K562 (cell line): ENCODE results near the gene STON2. TPM values are rescaled to one million over a fixed set of nuclear protein-coding genes. Genes with fewer than 3 reads are reported as not detected.

Experiments used
- ATAC-seq: fragments of 200-7000 bp; cut with Tn5 transposase; 3 replicates; pipeline ENCODE4 v1.9.1; 2020; ENCODE audit warnings: moderate library complexity
- BruUV-seq: library from RNA; stranded (reverse); fragments of 400-500 nt; replicated peaks from 2 replicates; lab custom pipeline; 2021; lab: Mats Ljungman, UMichigan
- CTCF ChIA-PET: fragments of 300-600 bp; formaldehyde crosslinking; extraction: SDS; loops from one replicate; lab custom pipeline; 2021; ENCODE audit warnings: low intra/inter-chr PET ratio; lab: Yijun Ruan, JAX
- POLR2A ChIA-PET: fragments of 300-600, 350-650 bp; sonication (Branson Sonifier 250); formaldehyde crosslinking; extraction: SDS; loops from one replicate; lab custom pipeline; 2021; ENCODE audit warnings: antibody characterized with exemption, inconsistent platforms; lab: Yijun Ruan, JAX
- DNase-seq, 4 experiments: peaks; one replicate each; pipeline versions ENCODE4 v3.0.0 to v3.0.0-alpha.2; 2011 to 2018; ENCODE audit warnings: low spot score in 3 of 4, mixed read lengths in 3 of 4; ENCODE audit errors: extremely low read depth in 1 of 4
- FAIRE-seq: peaks from 2 replicates; lab custom pipeline; 2011; peaks lifted over from hg19 to GRCh38; lab: Jason Lieb, UNC
- H2AFZ ChIP-seq: 2 replicates; pipeline ENCODE4 v1.6.0; 2011; ENCODE audit warnings: low read depth, low read length, control low read depth, inconsistent platforms
- H3K27ac ChIP-seq: fragments of 200-600 bp; 3 replicates; pipeline ENCODE4 v1.8.0; 2011; ENCODE audit warnings: low read depth, mild to moderate bottlenecking, control low read depth, inconsistent platforms, low read length, moderate library complexity, mixed read lengths; ENCODE audit errors: extremely low read depth
- H3K27me3 ChIP-seq, 2 experiments: fragments of 300-600 bp in 1 of 2; 2 replicates in 1 of 2; 3 replicates in 1 of 2; pipeline versions ENCODE4 v1.6.0 to v1.8.0; 2011; ENCODE audit warnings: inconsistent platforms in 2 of 2, low read length in 2 of 2, mild to moderate bottlenecking in 1 of 2, mixed read lengths in 1 of 2, moderate library complexity in 1 of 2; ENCODE audit not compliant: control insufficient read depth in 2 of 2, insufficient read depth in 2 of 2
- H3K36me3 ChIP-seq: fragments of 300-600 bp; 3 replicates; pipeline ENCODE4 v1.8.0; 2011; ENCODE audit warnings: mild to moderate bottlenecking, low read length, inconsistent platforms; ENCODE audit not compliant: control insufficient read depth, insufficient read depth
- H3K4me1 ChIP-seq, 2 experiments: fragments of 200-600 bp in 1 of 2; replicated peaks in 1 of 2; 2 replicates in 1 of 2; 3 replicates in 1 of 2; pipeline versions ENCODE4 v1.5.1 to v1.8.0; 2011; ENCODE audit warnings: inconsistent platforms in 2 of 2, low read length in 2 of 2, mild to moderate bottlenecking in 1 of 2, mixed read lengths in 1 of 2, moderate library complexity in 1 of 2; ENCODE audit not compliant: control insufficient read depth in 2 of 2, insufficient read depth in 2 of 2
- H3K4me2 ChIP-seq: 2 replicates; pipeline ENCODE4 v1.6.1; 2011; ENCODE audit warnings: low read length, control low read depth, inconsistent platforms, mixed read lengths; ENCODE audit not compliant: insufficient read depth
- H3K4me3 ChIP-seq: fragments of 200-600 bp; sonication (generic), shearing (Covaris generic); 2 replicates; pipeline ENCODE4 v1.5.1; 2016; ENCODE audit warnings: control low read depth, inconsistent platforms
- H3K79me2 ChIP-seq: fragments of 200-600 bp; 3 replicates; pipeline ENCODE4 v1.8.0; 2011; ENCODE audit warnings: low read length, inconsistent platforms; ENCODE audit not compliant: control insufficient read depth, insufficient read depth
- H3K9ac ChIP-seq, 2 experiments: 2 replicates each; pipeline versions ENCODE4 v1.6.0 to v1.6.1; 2011; ENCODE audit warnings: low read depth in 2 of 2, low read length in 2 of 2, control low read depth in 1 of 2, inconsistent platforms in 1 of 2, mild to moderate bottlenecking in 1 of 2, mixed read lengths in 1 of 2; ENCODE audit not compliant: insufficient read depth in 1 of 2
- H3K9me1 ChIP-seq: one replicate; pipeline ENCODE4 v1.6.0; 2011; ENCODE audit warnings: inconsistent platforms, mild to moderate bottlenecking, low read length, moderate library complexity; ENCODE audit not compliant: control insufficient read depth, insufficient read depth
- H3K9me3 ChIP-seq: replicated peaks from 2 replicates; pipeline ENCODE4 v1.5.1; 2011; ENCODE audit warnings: low read depth, low read length, inconsistent platforms; ENCODE audit not compliant: control insufficient read depth, insufficient read depth
- H4K20me1 ChIP-seq: replicated peaks from 2 replicates; pipeline ENCODE4 v1.6.1; 2011; ENCODE audit warnings: low read length, inconsistent platforms, mixed read lengths; ENCODE audit not compliant: control insufficient read depth, insufficient read depth
- ESRRB ChIP-seq: fragments of 250-450 bp; sonication (Bioruptor Pico); IDR thresholded peaks from 2 replicates; pipeline ENCODE4 v1.5.0; 2020; ENCODE audit warnings: mild to moderate bottlenecking, moderate library complexity, borderline replicate concordance
- FOXM1 ChIP-seq, 2 experiments: fragments of 450-650 bp in 1 of 2; sonication (generic) in 1 of 2; formaldehyde crosslinking in 1 of 2; IDR thresholded peaks; 2 replicates each; pipeline versions ENCODE4 v1.6.1 to v1.9.0; 2017 to 2022; ENCODE audit warnings: low read depth in 2 of 2, mild to moderate bottlenecking in 2 of 2, missing genetic modification reagents in 1 of 2, moderate library complexity in 1 of 2
- HDAC8 ChIP-seq: fragments of 450-650 bp; IDR thresholded peaks from 2 replicates; pipeline ENCODE4 v1.6.1; 2016; ENCODE audit warnings: mild to moderate bottlenecking, missing genetic modification characterization, moderate library complexity, missing compliant biosample characterization
- JUNB ChIP-seq: fragments of 450-650 bp; formaldehyde crosslinking; conservative IDR thresholded peaks from 2 replicates; pipeline ENCODE4 v1.4.0; 2020; ENCODE audit warnings: mild to moderate bottlenecking
- KDM4B ChIP-seq, 2 experiments: fragments of 450-650 bp in 1 of 2; sonication (generic) in 1 of 2; IDR thresholded peaks; 2 replicates each; pipeline ENCODE4 v1.6.1; 2016 to 2017; ENCODE audit warnings: borderline replicate concordance in 2 of 2, antibody characterized with exemption in 1 of 2, low read depth in 1 of 2, mild to moderate bottlenecking in 1 of 2
- KLF10 ChIP-seq: fragments of 250-450 bp; sonication (Bioruptor Pico); IDR thresholded peaks from 2 replicates; pipeline ENCODE4 v1.6.1; 2021; ENCODE audit warnings: matching md5 sums
- RERE ChIP-seq: sonication (generic); formaldehyde crosslinking; IDR thresholded peaks from 2 replicates; pipeline ENCODE4 v1.8.0; 2023; ENCODE audit warnings: missing genetic modification reagents, mild to moderate bottlenecking, borderline replicate concordance
- SRSF1 ChIP-seq: fragments of 200-400 bp; formaldehyde crosslinking; IDR thresholded peaks from 2 replicates; pipeline ENCODE4 v1.6.1; 2017; ENCODE audit warnings: mild to moderate bottlenecking, low read depth, low read length, moderate library complexity
- WGBS: fragments of 100-300 bp; shearing (Covaris generic); methylation state at CpG from one replicate; pipeline ENCODE4 v1.1.6; 2016; ENCODE audit warnings: low coverage, mixed read lengths; ENCODE audit not compliant: insufficient coverage; ENCODE audit errors: missing lambda C conversion rate; 5-methylcytosine and 5-hydroxymethylcytosine counted together
- in situ Hi-C: fragments of 300-500 bp; cut with MboI; formaldehyde crosslinking; loops from 4 replicates; pipeline ENCODE4 v1.15.0; 2018; ENCODE audit warnings: inconsistent platforms, mixed read lengths
- intact Hi-C: fragments of 100-400 bp; cut with micrococcal nuclease; formaldehyde crosslinking; loops from 2 replicates; pipeline ENCODE4 v1.14.2; 2022
- polyA plus RNA-seq, 8 experiments: library from polyadenylated mRNA; depleted of rRNA in 4 of 8; stranded (reverse) in 5 of 8; unstranded in 3 of 8; fragments of >200 nt; fragmentation: Nextera tagmentation in 2 of 8; fragmentation: Illumina TruSeq in 1 of 8; extraction: Ambion mirVana in 2 of 8; extraction: Trizol in 1 of 8; gene quantifications; 2 replicates each; pipeline versions ENCODE4 v1.2.1 to v1.2.3, GENCODE V29; 2011 to 2014; ENCODE audit warnings: inconsistent platforms in 1 of 8, missing spikeins in 1 of 8
- total RNA-seq, 7 experiments: library from RNA; depleted of rRNA in 6 of 7; stranded (reverse); fragments of >200 nt in 6 of 7; fragmentation: Illumina TruSeq in 2 of 7; extraction: Trizol in 2 of 7; gene quantifications; 2 replicates each; pipeline versions ENCODE4 v1.2.1 to v1.2.3, GENCODE V29; 2011 to 2021; ENCODE audit warnings: low replicate concordance in 1 of 7
- TF ChIP-seq, protein P1 (sequence below): fragments of 450-650 bp; formaldehyde crosslinking; IDR thresholded peaks from 2 replicates; pipeline ENCODE4 v1.4.0; 2020; ENCODE audit warnings: mild to moderate bottlenecking, moderate library complexity
- TF ChIP-seq, protein P2 (sequence below): fragments of 450-650 bp; formaldehyde crosslinking; IDR thresholded peaks from 2 replicates; pipeline ENCODE4 v1.4.0; 2020; ENCODE audit warnings: mild to moderate bottlenecking

The STON2 gene
- total and polyA plus RNA-seq, 9 of the 15 experiments (the other 6 are each of a cell fraction or from before 2014, with no cell fraction given): 7.8 to 99.3 (median 53.5) TPM

DNA sequence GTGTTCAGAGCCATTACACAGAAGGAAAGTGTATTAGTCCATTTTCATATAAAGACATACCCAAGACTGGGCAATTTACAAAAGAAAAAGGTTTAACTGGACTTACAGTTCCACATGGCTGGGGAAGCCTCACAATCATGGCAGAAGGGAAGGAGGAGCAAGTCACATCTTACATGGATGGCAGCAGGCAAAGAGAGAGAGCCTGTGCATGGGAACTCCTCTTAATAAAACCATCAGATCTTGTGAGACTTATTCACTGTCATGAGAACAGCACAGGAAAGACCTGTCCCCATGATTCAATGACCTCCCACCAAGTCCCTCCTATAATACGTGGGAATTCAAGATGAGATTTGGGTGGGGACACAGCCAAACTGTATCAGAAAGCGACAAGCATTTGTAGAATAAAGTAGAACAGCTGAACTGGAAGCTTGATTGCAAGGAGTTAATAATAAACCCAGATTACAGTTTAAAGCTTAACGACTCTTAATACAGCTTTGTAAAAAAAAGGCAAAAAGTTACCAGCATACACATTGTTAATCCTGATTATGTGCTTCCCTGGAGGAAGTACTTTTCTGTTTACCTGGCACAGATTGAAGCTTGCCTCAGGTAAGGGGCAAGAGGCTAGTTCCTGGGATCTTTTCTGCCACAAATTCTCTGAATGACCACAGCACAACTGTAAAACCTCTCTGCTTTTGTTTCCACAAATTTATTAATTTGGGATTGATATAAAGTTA lies 18.1 kb upstream of the STON2 start (continued):
- TF ChIP-seq RERE (CRISPR knock-in tag): no peak

DNA sequence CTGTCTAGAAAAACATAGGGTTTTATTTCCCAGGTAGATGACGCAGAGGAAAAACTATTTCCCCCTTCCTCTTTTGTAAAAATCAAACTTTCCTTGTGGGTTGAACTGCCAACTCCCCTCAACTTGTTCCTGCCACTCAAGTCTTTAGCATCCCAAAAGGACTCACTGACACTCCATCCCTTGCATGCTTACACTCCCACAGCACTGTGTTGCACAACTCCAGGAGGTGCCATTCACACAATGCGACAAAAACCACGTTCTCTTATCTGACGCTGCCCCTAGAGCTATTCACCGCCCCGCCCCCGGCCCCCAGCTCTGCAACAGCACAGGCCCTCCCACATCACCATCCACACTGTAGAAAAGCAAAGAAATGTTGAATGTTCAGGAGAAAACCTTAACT lies 16.9 kb upstream of the STON2 start:
- WGBS: 0% methylated on average over 2 of the region's 7 CpGs
- CTCF ChIA-PET: no interaction called here
- BruUV-seq: no TSS peak
- in situ Hi-C loops (no loop called here), intact Hi-C loops (loop anchor here (5.0 kb wide), 1 partner anchor 35 kb away; no protein-coding TSS in a partner anchor)
- Histone ChIP-seq H3K9ac (no peak overlapping the region; a peak in 1 of 4 replicates), H3K27me3 (no peaks in the 10 kb centered on the region), H3K4me3 (no peak overlapping the region), H3K9me3 (peaks cover 7% of the 10 kb centered on the region), H3K4me1 (peaks cover 13 to 28% of the 10 kb centered on the region in 2 experiments; a peak in 4 of 5 replicates), H2AFZ (no peak overlapping the region), H3K36me3 (peaks cover 82% of the 10 kb centered on the region), H3K9me1 (no peaks in the 10 kb centered on the region), H3K27ac (peak overlapping the region; percentile 75; the same call in 2 of the 3 replicates), H4K20me1 (no peaks in the 10 kb centered on the region), H3K79me2 (peaks cover 86% of the 10 kb centered on the region), H3K4me2 (peak overlapping the region; percentile 49)
- POLR2A ChIA-PET: interaction anchor here (1.1 to 3.1 kb wide), 3 partner anchors 11 to 39 kb away, joined by 3 to 20 read pairs (median 9); no protein-coding TSS in a partner anchor
- DNase-seq (peak in 3 of 4 experiments; percentile 25 to 63 (median 30)), ATAC-seq (peak; percentile 77), FAIRE-seq (peak; percentile 55)
- TF ChIP-seq KDM4B (IDR thresholded peaks at IDR 0.05; ENCODE audit: borderline replicate concordance in 2 of 2, low read depth in 1 of 2) (no peak), HDAC8 (tag) (no peak), JUNB (CRISPR knock-in tag) (no peak), FOXM1 (IDR thresholded peaks at IDR 0.05; ENCODE audit: low read depth) (no peak), FOXM1 (CRISPR knock-in tag; IDR thresholded peaks at IDR 0.05; ENCODE audit: low read depth) (no peak), ESRRB (CRISPR knock-in tag) (no peak), KLF10 (no peak), SRSF1 (no peak)
- TF ChIP-seq, protein P1, sequence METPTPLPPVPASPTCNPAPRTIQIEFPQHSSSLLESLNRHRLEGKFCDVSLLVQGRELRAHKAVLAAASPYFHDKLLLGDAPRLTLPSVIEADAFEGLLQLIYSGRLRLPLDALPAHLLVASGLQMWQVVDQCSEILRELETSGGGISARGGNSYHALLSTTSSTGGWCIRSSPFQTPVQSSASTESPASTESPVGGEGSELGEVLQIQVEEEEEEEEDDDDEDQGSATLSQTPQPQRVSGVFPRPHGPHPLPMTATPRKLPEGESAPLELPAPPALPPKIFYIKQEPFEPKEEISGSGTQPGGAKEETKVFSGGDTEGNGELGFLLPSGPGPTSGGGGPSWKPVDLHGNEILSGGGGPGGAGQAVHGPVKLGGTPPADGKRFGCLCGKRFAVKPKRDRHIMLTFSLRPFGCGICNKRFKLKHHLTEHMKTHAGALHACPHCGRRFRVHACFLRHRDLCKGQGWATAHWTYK: no peak
- TF ChIP-seq, protein P2, sequence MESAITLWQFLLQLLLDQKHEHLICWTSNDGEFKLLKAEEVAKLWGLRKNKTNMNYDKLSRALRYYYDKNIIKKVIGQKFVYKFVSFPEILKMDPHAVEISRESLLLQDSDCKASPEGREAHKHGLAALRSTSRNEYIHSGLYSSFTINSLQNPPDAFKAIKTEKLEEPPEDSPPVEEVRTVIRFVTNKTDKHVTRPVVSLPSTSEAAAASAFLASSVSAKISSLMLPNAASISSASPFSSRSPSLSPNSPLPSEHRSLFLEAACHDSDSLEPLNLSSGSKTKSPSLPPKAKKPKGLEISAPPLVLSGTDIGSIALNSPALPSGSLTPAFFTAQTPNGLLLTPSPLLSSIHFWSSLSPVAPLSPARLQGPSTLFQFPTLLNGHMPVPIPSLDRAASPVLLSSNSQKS (CRISPR knock-in tag): no peak
